Activated B cell treated with CpG ODN at 0.5 μM for 24 hours (primary cell): ENCODE results near the gene DAB1. TPM values are rescaled to one million over a fixed set of nuclear protein-coding genes. Genes with fewer than 3 reads are reported as not detected.

Source experiments
- ATAC-seq: fragments of 200-7000 bp; cut with Tn5 transposase; one replicate; pipeline ENCODE4 v1.10.0; 2021; ENCODE audit warnings: low read depth, mild to moderate bottlenecking, moderate library complexity
- CTCF ChIA-PET: fragments of 350-600 bp; sonication (Branson Sonifier 250); formaldehyde crosslinking; loops from one replicate; lab custom pipeline; 2021; ENCODE audit warnings: antibody characterized with exemption; lab: Charles Lee
- POLR2A ChIA-PET: fragments of 350-600 bp; sonication (Branson Sonifier 250); formaldehyde crosslinking; loops from one replicate; lab custom pipeline; 2021; ENCODE audit warnings: antibody characterized with exemption; lab: Charles Lee
- DNase-seq: peaks from one replicate; pipeline ENCODE4 v3.0.0; 2022
- H3K27ac Mint-ChIP-seq: one replicate; pipeline ENCODE4 v1.8.0; 2020; ENCODE audit warnings: mixed read lengths
- H3K27me3 Mint-ChIP-seq: one replicate; pipeline ENCODE4 v1.8.0; 2021; ENCODE audit warnings: mixed read lengths
- H3K36me3 Mint-ChIP-seq: one replicate; pipeline ENCODE4 v1.8.0; 2021; ENCODE audit warnings: low read depth, mixed read lengths
- H3K4me1 Mint-ChIP-seq: one replicate; pipeline ENCODE4 v1.8.0; 2021; ENCODE audit warnings: mixed read lengths
- H3K4me3 Mint-ChIP-seq: one replicate; pipeline ENCODE4 v1.8.0; 2020; ENCODE audit warnings: mild to moderate bottlenecking, mixed read lengths
- H3K9me3 Mint-ChIP-seq: one replicate; pipeline ENCODE4 v1.8.0; 2020; ENCODE audit warnings: mixed read lengths
- intact Hi-C: fragments of 100-400 bp; cut with micrococcal nuclease; formaldehyde crosslinking; loops from one replicate; pipeline ENCODE4 v1.15.1; 2024
- total RNA-seq: library from RNA; stranded (reverse); gene quantifications from 2 replicates; pipeline ENCODE4 v1.2.3, GENCODE V29; 2022
- TF ChIP-seq, protein P1 (sequence below): fragments of 200-600 bp; IDR thresholded peaks from one replicate; pipeline ENCODE4 v1.8.0; 2022; ENCODE audit warnings: antibody characterized with exemption, mild to moderate bottlenecking

The DAB1 gene
- total RNA-seq, 1 donor from 2014 or later: not detected

- Mint-ChIP-seq H3K27me3 (peaks cover 14% of the 10 kb centered on the region), H3K9me3 (no peaks in the 10 kb centered on the region), H3K4me1 (no peaks in the 10 kb centered on the region), H3K36me3 (no peaks in the 10 kb centered on the region), H3K27ac (no peak overlapping the region), H3K4me3 (no peak overlapping the region)
- TF ChIP-seq, protein P1, sequence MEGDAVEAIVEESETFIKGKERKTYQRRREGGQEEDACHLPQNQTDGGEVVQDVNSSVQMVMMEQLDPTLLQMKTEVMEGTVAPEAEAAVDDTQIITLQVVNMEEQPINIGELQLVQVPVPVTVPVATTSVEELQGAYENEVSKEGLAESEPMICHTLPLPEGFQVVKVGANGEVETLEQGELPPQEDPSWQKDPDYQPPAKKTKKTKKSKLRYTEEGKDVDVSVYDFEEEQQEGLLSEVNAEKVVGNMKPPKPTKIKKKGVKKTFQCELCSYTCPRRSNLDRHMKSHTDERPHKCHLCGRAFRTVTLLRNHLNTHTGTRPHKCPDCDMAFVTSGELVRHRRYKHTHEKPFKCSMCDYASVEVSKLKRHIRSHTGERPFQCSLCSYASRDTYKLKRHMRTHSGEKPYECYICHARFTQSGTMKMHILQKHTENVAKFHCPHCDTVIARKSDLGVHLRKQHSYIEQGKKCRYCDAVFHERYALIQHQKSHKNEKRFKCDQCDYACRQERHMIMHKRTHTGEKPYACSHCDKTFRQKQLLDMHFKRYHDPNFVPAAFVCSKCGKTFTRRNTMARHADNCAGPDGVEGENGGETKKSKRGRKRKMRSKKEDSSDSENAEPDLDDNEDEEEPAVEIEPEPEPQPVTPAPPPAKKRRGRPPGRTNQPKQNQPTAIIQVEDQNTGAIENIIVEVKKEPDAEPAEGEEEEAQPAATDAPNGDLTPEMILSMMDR: no peak
- ChIA-PET CTCF (no interaction called here), POLR2A (no interaction called here)
- no peak for DNase-seq
- no peak for ATAC-seq
- intact Hi-C loops: no loop called here
Observed at GRCh38 chr1:57124170-57124569, 299.7 kb downstream of the DAB1 start.

GRCh38 chr1:57122031-57122430 lies 301.8 kb downstream of the DAB1 start:
- Mint-ChIP-seq H3K27me3 (peaks cover 14% of the 10 kb centered on the region), H3K27ac (no peak overlapping the region), H3K4me1 (no peaks in the 10 kb centered on the region), H3K4me3 (no peak overlapping the region), H3K9me3 (no peaks in the 10 kb centered on the region), H3K36me3 (no peaks in the 10 kb centered on the region)
- intact Hi-C loops: no loop called here
- TF ChIP-seq, protein P1: no peak
- CTCF ChIA-PET: no interaction called here
- ATAC-seq (no peak), DNase-seq (no peak)
- POLR2A ChIA-PET: no interaction called here

DNA sequence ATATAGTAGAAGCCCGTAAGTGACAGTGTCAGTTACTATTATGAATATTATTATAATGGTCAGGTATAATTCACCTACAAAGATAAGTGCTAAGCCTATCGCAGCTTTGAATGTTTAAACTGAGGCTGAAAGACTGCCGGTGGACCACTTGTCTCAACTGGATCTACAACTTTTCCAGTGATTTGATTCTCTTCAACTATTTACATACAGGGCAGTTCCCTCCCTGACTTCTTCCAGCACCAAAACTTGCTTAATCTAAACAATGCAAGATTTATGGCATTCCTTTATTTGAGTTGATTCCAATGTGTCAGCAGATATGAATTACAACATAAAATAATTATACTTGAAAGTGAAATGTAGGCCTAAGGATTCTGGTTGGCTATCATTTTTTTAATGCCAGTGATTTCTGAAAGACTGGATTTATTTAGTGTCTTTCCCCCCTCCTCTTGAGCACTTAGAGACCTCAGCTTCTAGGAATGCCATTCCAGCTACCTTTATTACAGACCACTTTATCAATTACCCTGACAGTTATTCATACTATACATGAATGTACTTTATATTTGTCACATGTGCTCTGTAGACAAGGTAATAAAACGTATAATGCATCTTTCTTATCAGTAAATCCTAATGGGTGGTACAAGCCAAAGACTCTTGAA lies 304.8 kb downstream of the DAB1 start:
- POLR2A ChIA-PET: no interaction called here
- Mint-ChIP-seq H3K4me3 (no peak overlapping the region), H3K27ac (no peak overlapping the region), H3K4me1 (no peaks in the 10 kb centered on the region), H3K9me3 (no peaks in the 10 kb centered on the region), H3K27me3 (peaks cover 8% of the 10 kb centered on the region), H3K36me3 (no peaks in the 10 kb centered on the region)
- CTCF ChIA-PET: no interaction called here
- no peak for ATAC-seq
- intact Hi-C loops: no loop called here
- TF ChIP-seq, protein P1: no peak
- no peak for DNase-seq

- POLR2A ChIA-PET: no interaction called here
- Mint-ChIP-seq H3K9me3 (no peaks in the 10 kb centered on the region), H3K27ac (no peak overlapping the region), H3K36me3 (no peaks in the 10 kb centered on the region), H3K4me3 (no peak overlapping the region), H3K4me1 (no peaks in the 10 kb centered on the region), H3K27me3 (peaks cover 8% of the 10 kb centered on the region)
- TF ChIP-seq, protein P1: no peak
- no peak for ATAC-seq
- intact Hi-C loops: no loop called here
- CTCF ChIA-PET: no interaction called here
- no peak for DNase-seq
Observed at GRCh38 chr1:57117753-57118152, 306.1 kb downstream of the DAB1 start.

DNA sequence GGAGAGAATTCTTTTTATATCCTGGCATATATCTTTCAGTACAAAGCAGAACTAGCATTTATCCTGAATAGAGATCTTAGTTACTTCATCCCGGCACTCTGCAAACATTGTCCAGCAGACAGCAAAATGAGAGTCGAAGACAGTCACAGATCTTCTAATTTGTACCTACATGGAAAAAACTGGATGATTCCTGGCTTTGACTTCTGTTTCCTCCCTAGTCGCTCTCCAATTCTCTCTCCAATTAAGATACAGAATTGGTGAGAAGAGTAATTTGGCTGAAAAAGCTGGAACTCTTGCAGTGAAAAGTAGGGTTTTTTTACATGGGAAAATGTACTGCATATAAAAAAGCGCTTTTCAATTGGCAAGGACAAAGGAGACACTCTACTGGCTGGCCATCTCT lies 307.0 kb downstream of the DAB1 start:
- ATAC-seq: no peak
- TF ChIP-seq, protein P1: no peak
- Mint-ChIP-seq H3K36me3 (no peaks in the 10 kb centered on the region), H3K9me3 (no peaks in the 10 kb centered on the region), H3K27ac (no peak overlapping the region), H3K4me3 (no peak overlapping the region), H3K4me1 (no peaks in the 10 kb centered on the region), H3K27me3 (peaks cover 8% of the 10 kb centered on the region)
- ChIA-PET CTCF (no interaction called here), POLR2A (no interaction called here)
- no peak for DNase-seq
- intact Hi-C loops: no loop called here
